GM12878 (cell line): ENCODE data around the gene PPP6R2.

Experiments
- EZH2 ChIP-seq: IDR thresholded peaks from 2 replicates; pipeline ENCODE4 v1.6.1; 2012; ENCODE audit warnings: low read depth, mild to moderate bottlenecking, control low read depth, inconsistent platforms, low read length, borderline replicate concordance; ENCODE audit not compliant: control insufficient read depth
- POLR2AphosphoS5 ChIP-seq: IDR thresholded peaks from 2 replicates; pipeline ENCODE4 v1.6.1; 2011; ENCODE audit warnings: mild to moderate bottlenecking, low read length, inconsistent platforms
- RAD21 ChIP-seq: IDR thresholded peaks from 2 replicates; pipeline ENCODE4 v1.6.1; 2011; ENCODE audit warnings: mild to moderate bottlenecking, low read depth, low read length, moderate library complexity; ENCODE audit not compliant: insufficient read depth
- RBBP5 ChIP-seq: fragments of 200-600 bp; sonication (generic); conservative IDR thresholded peaks from 2 replicates; pipeline ENCODE4 v1.6.1; 2016
- SMARCA5 ChIP-seq: fragments of 450-650 bp; IDR thresholded peaks from 2 replicates; pipeline ENCODE4 v1.6.1; 2017; ENCODE audit warnings: mild to moderate bottlenecking
- YY1 ChIP-seq: IDR thresholded peaks from 2 replicates; pipeline ENCODE4 v1.6.1; 2011; ENCODE audit warnings: low read depth, mild to moderate bottlenecking, low read length
- ZNF384 ChIP-seq: IDR thresholded peaks from 2 replicates; pipeline ENCODE4 v1.6.1; 2012; ENCODE audit warnings: low read depth, mild to moderate bottlenecking, low read length, improper control_type of control experiment, borderline replicate concordance

- TF ChIP-seq RAD21 (no peak), RBBP5 (no peak), SMARCA5 (no peak), YY1 (no peak), EZH2 (no peak), ZNF384 (no peak), POLR2AphosphoS5 (no peak)
Measured at GRCh38 chr22:50455201-50455600, 112.1 kb downstream of the PPP6R2 start.
